K562 (cell line): Measurements from ENCODE around the gene MCM7. TPM values are rescaled to one million over a fixed set of nuclear protein-coding genes. Genes with fewer than 3 reads are reported as not detected.

Experiments used
- BDP1 ChIP-seq: IDR thresholded peaks from 3 replicates; pipeline ENCODE4 v1.6.1; 2011; ENCODE audit not compliant: insufficient read length, insufficient read depth
- E2F5 ChIP-seq: sonication (generic); formaldehyde crosslinking; IDR thresholded peaks from 2 replicates; pipeline ENCODE4 v1.8.0; 2022; ENCODE audit warnings: mild to moderate bottlenecking, missing genetic modification reagents
- ELF4 ChIP-seq: fragments of 450-650 bp; formaldehyde crosslinking; IDR thresholded peaks from 2 replicates; pipeline ENCODE4 v1.4.0; 2022; ENCODE audit warnings: missing genetic modification characterization
- FOXP4 ChIP-seq: sonication (generic); formaldehyde crosslinking; IDR thresholded peaks from 2 replicates; pipeline ENCODE4 v1.8.0; 2022; ENCODE audit warnings: mild to moderate bottlenecking, missing genetic modification reagents, borderline replicate concordance
- FUS ChIP-seq: fragments of 200-400 bp; formaldehyde crosslinking; optimal IDR thresholded peaks from 2 replicates; pipeline ENCODE3; 2017; ENCODE audit warnings: low read depth, low read length
- GABPB2 ChIP-seq: fragments of 250-450 bp; sonication (Bioruptor Pico); conservative IDR thresholded peaks from 2 replicates; pipeline ENCODE4 v1.5.1; 2021; ENCODE audit warnings: mild to moderate bottlenecking
- GTF3C2 ChIP-seq: IDR thresholded peaks from 3 replicates; pipeline ENCODE4 v1.6.1; 2011; ENCODE audit warnings: borderline replicate concordance, mild to moderate bottlenecking, moderate library complexity; ENCODE audit not compliant: insufficient read length; ENCODE audit errors: extremely low read depth
- HDGF ChIP-seq: fragments of 450-650 bp; IDR thresholded peaks from 2 replicates; pipeline ENCODE4 v1.6.1; 2016
- MTF1 ChIP-seq: fragments of 250-450 bp; sonication (Bioruptor Pico); IDR thresholded peaks from 2 replicates; pipeline ENCODE4 v1.9.0; 2021; ENCODE audit warnings: moderate library complexity, mild to moderate bottlenecking, inconsistent platforms, borderline replicate concordance
- SMAD3 ChIP-seq: fragments of 450-650 bp; formaldehyde crosslinking; conservative IDR thresholded peaks from 2 replicates; pipeline ENCODE4 v1.4.0; 2020; ENCODE audit warnings: mild to moderate bottlenecking
- TAF1 ChIP-seq: IDR thresholded peaks from 2 replicates; pipeline ENCODE4 v1.6.1; 2011; ENCODE audit warnings: mild to moderate bottlenecking, low read length, moderate library complexity; ENCODE audit not compliant: insufficient read depth, control insufficient read depth, severe bottlenecking; ENCODE audit errors: extremely low read depth
- TGIF2 ChIP-seq: sonication (generic); formaldehyde crosslinking; IDR thresholded peaks from 2 replicates; pipeline ENCODE4 v1.8.1; 2022; ENCODE audit warnings: mild to moderate bottlenecking, missing genetic modification reagents, moderate library complexity
- THRA ChIP-seq: fragments of 450-650 bp; IDR thresholded peaks from 2 replicates; pipeline ENCODE4 v1.6.1; 2017; ENCODE audit warnings: mild to moderate bottlenecking, moderate library complexity
- ZBTB2 ChIP-seq: fragments of 450-650 bp; IDR thresholded peaks from 2 replicates; pipeline ENCODE4 v1.6.1; 2016; ENCODE audit warnings: antibody characterized with exemption
- ZNF140 ChIP-seq: fragments of 250-450 bp; sonication (Bioruptor Pico); IDR thresholded peaks from 2 replicates; pipeline ENCODE4 v1.8.0; 2021; ENCODE audit warnings: moderate library complexity, mild to moderate bottlenecking, inconsistent platforms
- ZNF212 ChIP-seq: fragments of 450-650 bp; formaldehyde crosslinking; IDR thresholded peaks from 2 replicates; pipeline ENCODE4 v1.4.0; 2020; ENCODE audit warnings: mild to moderate bottlenecking
- ZNF644 ChIP-seq: fragments of 200-800 bp; sonication (Bioruptor generic); IDR thresholded peaks from 2 replicates; pipeline ENCODE4 v1.6.1; 2016; ENCODE audit warnings: low read depth, missing genetic modification characterization, missing compliant biosample characterization
- polyA plus RNA-seq, 8 experiments: library from polyadenylated mRNA; depleted of rRNA in 4 of 8; stranded (reverse) in 5 of 8; unstranded in 3 of 8; fragments of >200 nt; fragmentation: Nextera tagmentation in 2 of 8; fragmentation: Illumina TruSeq in 1 of 8; extraction: Ambion mirVana in 2 of 8; extraction: Trizol in 1 of 8; gene quantifications; 2 replicates each; pipeline versions ENCODE4 v1.2.1 to v1.2.3, GENCODE V29; 2011 to 2014; ENCODE audit warnings: inconsistent platforms in 1 of 8, missing spikeins in 1 of 8
- total RNA-seq, 7 experiments: library from RNA; depleted of rRNA in 6 of 7; stranded (reverse); fragments of >200 nt in 6 of 7; fragmentation: Illumina TruSeq in 2 of 7; extraction: Trizol in 2 of 7; gene quantifications; 2 replicates each; pipeline versions ENCODE4 v1.2.1 to v1.2.3, GENCODE V29; 2011 to 2021; ENCODE audit warnings: low replicate concordance in 1 of 7

MCM7 gene
- total and polyA plus RNA-seq, 9 of the 15 experiments (the other 6 are each of a cell fraction or from before 2014, with no cell fraction given) = 329 to 856 (median 437) TPM

- TF ChIP-seq FOXP4 (CRISPR knock-in tag) (0 out of 2 replicates have a peak, but pooled peaks have one; percentile 17), GABPB2 (no peak; the same call in 1 of the 2 replicates), ZNF212 (CRISPR knock-in tag) (no peak; the same call in 1 of the 2 replicates), HDGF (0 out of 2 replicates have a peak, but pooled peaks have one; percentile 8), SMAD3 (CRISPR knock-in tag) (no peak), ZBTB2 (peak; percentile 89), THRA (no peak), ELF4 (peak; percentile 77), BDP1 (no peak), MTF1 (CRISPR knock-in tag) (no peak), TGIF2 (CRISPR knock-in tag) (no peak), ZNF140 (no peak), GTF3C2 (no peak), ZNF644 (no peak), E2F5 (CRISPR knock-in tag) (no peak), FUS (no peak), TAF1 (peak; percentile 73)
Measured at GRCh38 chr7:100148559-100149328, 47.5 kb upstream of the MCM7 start, which contains the start of gene LAMTOR4 (continued).
